Right lobe of liver (tissue), 4 donors: Measurements from ENCODE around the gene DTX3.

Experiments
- POLR2A ChIP-seq: fragments of 450-650 bp; IDR thresholded peaks from one replicate; pipeline ENCODE4 v1.6.1; 2017; ENCODE audit warnings: antibody characterized with exemption, mild to moderate bottlenecking
- TF ChIP-seq, protein P1 (sequence below), 4 donors: fragments of 200-600 bp in 3 of 4; fragments of 450-650 bp in 1 of 4; IDR thresholded peaks; one replicate each; pipeline versions ENCODE4 v1.5.1 to v1.8.0; 2016 to 2022; ENCODE audit warnings: antibody characterized with exemption in 4 of 4, mild to moderate bottlenecking in 2 of 4
- donor health status: DM: no; HTN: no; CAD: no.
- donor health status: DM: no; HTN: no; CAD: no.
- donor health status: DM: no; HTN: yes; CAD: no.

GRCh38 chr12:57591782-57592325 lies 12.8 kb upstream of the DTX3 start:
- TF ChIP-seq, protein P1, sequence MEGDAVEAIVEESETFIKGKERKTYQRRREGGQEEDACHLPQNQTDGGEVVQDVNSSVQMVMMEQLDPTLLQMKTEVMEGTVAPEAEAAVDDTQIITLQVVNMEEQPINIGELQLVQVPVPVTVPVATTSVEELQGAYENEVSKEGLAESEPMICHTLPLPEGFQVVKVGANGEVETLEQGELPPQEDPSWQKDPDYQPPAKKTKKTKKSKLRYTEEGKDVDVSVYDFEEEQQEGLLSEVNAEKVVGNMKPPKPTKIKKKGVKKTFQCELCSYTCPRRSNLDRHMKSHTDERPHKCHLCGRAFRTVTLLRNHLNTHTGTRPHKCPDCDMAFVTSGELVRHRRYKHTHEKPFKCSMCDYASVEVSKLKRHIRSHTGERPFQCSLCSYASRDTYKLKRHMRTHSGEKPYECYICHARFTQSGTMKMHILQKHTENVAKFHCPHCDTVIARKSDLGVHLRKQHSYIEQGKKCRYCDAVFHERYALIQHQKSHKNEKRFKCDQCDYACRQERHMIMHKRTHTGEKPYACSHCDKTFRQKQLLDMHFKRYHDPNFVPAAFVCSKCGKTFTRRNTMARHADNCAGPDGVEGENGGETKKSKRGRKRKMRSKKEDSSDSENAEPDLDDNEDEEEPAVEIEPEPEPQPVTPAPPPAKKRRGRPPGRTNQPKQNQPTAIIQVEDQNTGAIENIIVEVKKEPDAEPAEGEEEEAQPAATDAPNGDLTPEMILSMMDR (IDR thresholded peaks at IDR 0.05) = no peak
- TF ChIP-seq POLR2A = no peak
